Heart right ventricle (tissue), 16 donors: ENCODE data around the gene KIAA2012. TPM values are rescaled to one million over a fixed set of nuclear protein-coding genes. Genes with fewer than 3 reads are reported as not detected.
"Not testable (repeated sequence)": the region's sequence is repeated elsewhere in the genome, so short reads cannot be mapped to it uniquely, and the experiment has no call there.

Experiments
- ATAC-seq, 8 donors: fragments of 200-7000 bp; cut with Tn5 transposase; one replicate each; pipeline ENCODE4 v1.9.1; 2020; ENCODE audit warnings: mild to moderate bottlenecking in 8 of 8, moderate library complexity in 8 of 8, moderate number of reproducible peaks in 1 of 8
- DNase-seq, 2 donors: peaks; one replicate each; pipeline ENCODE4 v3.0.0-alpha.2; 2020
- H3K27ac ChIP-seq, 10 donors: fragments of 200-600 bp; sonication (generic) in 2 of 10; one replicate each; pipeline versions ENCODE4 v1.5.0 to v1.8.0; 2020 to 2022; ENCODE audit warnings: mild to moderate bottlenecking in 3 of 10
- H3K27me3 ChIP-seq, 7 donors: fragments of 200-600 bp; one replicate each; pipeline ENCODE4 v1.8.0; 2021 to 2022; ENCODE audit warnings: mild to moderate bottlenecking in 2 of 7
- H3K36me3 ChIP-seq, 9 donors: fragments of 200-600 bp; sonication (generic) in 1 of 9; one replicate each; pipeline versions ENCODE4 v1.5.0 to v1.8.0; 2020 to 2022; ENCODE audit warnings: mild to moderate bottlenecking in 2 of 9
- H3K4me1 ChIP-seq, 9 donors: fragments of 200-600 bp; sonication (generic) in 1 of 9; one replicate each; pipeline versions ENCODE4 v1.5.0 to v1.8.0; 2020 to 2022; ENCODE audit warnings: mild to moderate bottlenecking in 4 of 9
- H3K4me3 ChIP-seq, 10 donors: fragments of 200-600 bp; sonication (generic) in 2 of 10; one replicate each; pipeline versions ENCODE4 v1.5.0 to v1.8.0; 2020 to 2022; ENCODE audit warnings: mild to moderate bottlenecking in 7 of 10, moderate library complexity in 2 of 10
- H3K9me3 ChIP-seq, 11 donors: fragments of 200-600 bp in 10 of 11; sonication (generic) in 2 of 11; one replicate each; pipeline versions ENCODE4 v1.5.0 to v1.8.0; 2013 to 2022; ENCODE audit warnings: mild to moderate bottlenecking in 2 of 11, control low read depth in 1 of 11, moderate library complexity in 1 of 11
- CTCF ChIP-seq, 9 donors: fragments of 200-600 bp; sonication (generic) in 2 of 9; IDR thresholded peaks; one replicate each; pipeline versions ENCODE4 v1.5.0 to v1.8.0; 2021 to 2022; ENCODE audit warnings: antibody characterized with exemption in 9 of 9, mild to moderate bottlenecking in 5 of 9, moderate library complexity in 1 of 9
- WGBS, 2 donors: extraction: QIAGEN DNeasy Blood & Tissue Kit; methylation state at CpG; one replicate each; pipeline ENCODE4 v1.1.7; 2013; ENCODE audit warnings: inconsistent platforms in 1 of 2; 5-methylcytosine and 5-hydroxymethylcytosine counted together
- intact Hi-C, 10 donors: fragments of 100-400 bp; cut with DNase I; formaldehyde crosslinking; loops; one replicate each; pipeline versions ENCODE4 v1.11.1 to v1.14.2; 2022
- polyA plus RNA-seq, 2 donors: library from polyadenylated mRNA; stranded (reverse); fragments of 200-250 nt; gene quantifications; one replicate each; pipeline ENCODE4 v1.2.3, GENCODE V29; 2013
- total RNA-seq, 10 donors: library from RNA; stranded (reverse); fragmentation: NEBNext Ultra II Directional in 3 of 10; extraction: Animal tissue kit (Norgen Biotek cat#: 25700) in 3 of 10; gene quantifications; one replicate each; pipeline versions ENCODE4 v1.2.1 to v1.2.4, GENCODE V29; 2021 to 2023
- donor health status: Arrhythmogenic right ventricular cardiomyopathy.
- donor health status: ischemic (EF 13 %, LVEDD 7.1; RV severe dilation, severe dysfunction).
- donor health status: healthy with polysubstance abuse.
- donor health status: DM: no; HTN: yes; CAD: no.
- donor health status: DM: no; HTN: no; CAD: no.
- donor health status: ischemic (EF 25% LVEDD 6.9; RV normal size, moderate dysfunction).
- donor health status: ischemic (EF 25% LVEDD 5.7; RV mildly dilated, moderate dysfunction).
- donor health status: healthy.
- donor health status: DM: yes; HTN: yes; CAD: no.
- donor health status: Ischemic cardiomyopathy.
- donor health status: ischemic (EF 35%, LVEDD 5.7; RV mildly dilated, moderate dysfunction).
- donor health status: nonischemic (EF 11% LVEDD 7.7; RV severe dilation, severe dysfunction).
- donor health status: DM: yes; HTN: yes; CAD: no.
- donor health status: PGD.
- donor health status: ischemic (EF 29% LVEDD 5.4; RV normal size, mild dysfunction).
- donor health status: nonischemic (EF 23%, LVEDD 6.1; RV moderate dilation, normal function).

The KIAA2012 gene
- total and polyA plus RNA-seq, 12 donors: not detected

GRCh38 chr2:202135091-202135874, 62.2 kb downstream of the KIAA2012 start:
- no peaks in the 10 kb centered on the region for H3K36me3 ChIP-seq

GRCh38 chr2:202136039-202136438, 63.0 kb downstream of the KIAA2012 start:
- H3K27me3 ChIP-seq, ATAC-seq, H3K4me3 ChIP-seq, H3K36me3 ChIP-seq, intact Hi-C loops, H3K9me3 ChIP-seq, H3K27ac ChIP-seq, DNase-seq: not testable (repeated sequence)
- peaks cover 0 to 12% (median 0%) of the 10 kb centered on the region in 9 donors for H3K4me1 ChIP-seq
- WGBS, 2 donors: 90 to 91% methylated on average over 18 of the region's 18 CpGs

More at GRCh38 chr2:202135091-202135874, 62.2 kb downstream of the KIAA2012 start:
- Histone ChIP-seq H3K27me3 (no peaks in the 10 kb centered on the region), H3K27ac (no peak overlapping the region), H3K9me3 (no peaks in the 10 kb centered on the region), H3K4me3 (no peak overlapping the region), H3K4me1 (peaks cover 0 to 12% (median 0%) of the 10 kb centered on the region in 9 donors)
- intact Hi-C loops: no loop called here
- peak; percentile 71 to 77 for DNase-seq
- no peak for TF ChIP-seq CTCF (IDR thresholded peaks at IDR 0.05)
- 35 to 49% methylated on average over 4 of the region's 4 CpGs for WGBS, 2 donors
- peak; percentile 71 to 92 (median 84) for ATAC-seq

GRCh38 chr2:202136526-202136925, 63.5 kb downstream of the KIAA2012 start:
- Histone ChIP-seq H3K4me1 (peaks cover 0 to 12% (median 0%) of the 10 kb centered on the region in 9 donors), H3K27ac (no peak overlapping the region), H3K9me3 (no peaks in the 10 kb centered on the region), H3K4me3 (no peak overlapping the region), H3K27me3 (no peaks in the 10 kb centered on the region), H3K36me3 (no peaks in the 10 kb centered on the region)
- intact Hi-C loops: no loop called here
- ATAC-seq (no peak), DNase-seq (no peak)
- 93 to 94% methylated on average over 36 of the region's 36 CpGs for WGBS, 2 donors
- no peak for TF ChIP-seq CTCF (IDR thresholded peaks at IDR 0.05)

- Histone ChIP-seq H3K9me3 (no peaks in the 10 kb centered on the region), H3K4me1 (peaks cover 0 to 6% (median 0%) of the 10 kb centered on the region in 9 donors), H3K27me3 (no peaks in the 10 kb centered on the region), H3K27ac (no peak overlapping the region), H3K36me3 (no peaks in the 10 kb centered on the region), H3K4me3 (no peak overlapping the region)
- intact Hi-C loops: loop anchor here in 1 of 10 donors (10.0 kb wide), 1 partner anchor 56 kb away; no protein-coding TSS in a partner anchor
- DNase-seq: no peak
- ATAC-seq: no peak
- TF ChIP-seq CTCF (IDR thresholded peaks at IDR 0.05): no peak
- WGBS, 2 donors: 64% methylated on average over 12 of the region's 12 CpGs
These were observed 67.6 kb downstream of the KIAA2012 start for GRCh38 chr2:202140522-202141252.
